Nephron (organoid): ENCODE results near the gene ARF5.

Source experiments
- H3K27ac Mint-ChIP-seq, 3 experiments: 2 replicates each; pipeline ENCODE4 v1.8.0; 2020; ENCODE audit warnings: mixed read lengths in 3 of 3, mild to moderate bottlenecking in 2 of 3, moderate library complexity in 1 of 3
- H3K27me3 Mint-ChIP-seq: 2 replicates; pipeline ENCODE4 v1.8.0; 2021; ENCODE audit warnings: low read depth, mild to moderate bottlenecking, moderate library complexity, mixed read lengths
- H3K36me3 Mint-ChIP-seq: 2 replicates; pipeline ENCODE4 v1.8.0; 2020; ENCODE audit warnings: low read depth, mixed read lengths
- H3K4me1 Mint-ChIP-seq: 2 replicates; pipeline ENCODE4 v1.8.0; 2020; ENCODE audit warnings: mixed read lengths
- H3K4me3 Mint-ChIP-seq, 3 experiments: 2 replicates each; pipeline ENCODE4 v1.8.0; 2020; ENCODE audit warnings: mild to moderate bottlenecking in 3 of 3, mixed read lengths in 3 of 3, moderate library complexity in 2 of 3
- H3K9me3 Mint-ChIP-seq: 2 replicates; pipeline ENCODE4 v1.8.0; 2020; ENCODE audit warnings: mixed read lengths
- TF ChIP-seq, protein P1 (sequence below), 3 experiments: fragments of 200-600 bp; sonication (generic); IDR thresholded peaks; one replicate each; pipeline ENCODE4 v1.5.0; 2021; ENCODE audit warnings: antibody characterized with exemption in 3 of 3; ENCODE audit not compliant: unreplicated experiment in 3 of 3

ARF5 gene

DNA sequence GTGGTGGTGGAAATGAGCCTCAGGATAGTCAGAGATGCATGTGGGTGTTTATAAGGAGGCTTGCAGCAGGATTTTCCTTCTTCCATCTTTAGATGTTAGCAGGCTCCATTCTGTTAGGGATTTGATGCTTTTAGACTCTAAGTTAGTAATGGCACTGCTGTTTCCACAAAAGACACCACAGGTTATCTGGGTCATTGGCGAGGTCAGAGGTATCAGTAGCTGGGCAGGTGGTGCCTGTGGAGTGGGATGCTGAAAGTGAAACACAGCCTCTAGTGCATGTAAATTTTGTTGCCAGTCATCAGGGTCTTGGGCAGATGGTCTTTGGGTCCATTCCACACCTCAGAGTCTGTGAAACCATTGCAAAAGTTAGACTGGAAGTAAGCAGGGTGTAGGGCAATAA, 30.6 kb downstream of the ARF5 start:
- Mint-ChIP-seq H3K4me3 (no peak overlapping the region), H3K4me1 (no peaks in the 10 kb centered on the region), H3K36me3 (no peaks in the 10 kb centered on the region), H3K27ac (no peak overlapping the region), H3K9me3 (no peaks in the 10 kb centered on the region), H3K27me3 (peaks cover 89% of the 10 kb centered on the region)
- TF ChIP-seq, protein P1, sequence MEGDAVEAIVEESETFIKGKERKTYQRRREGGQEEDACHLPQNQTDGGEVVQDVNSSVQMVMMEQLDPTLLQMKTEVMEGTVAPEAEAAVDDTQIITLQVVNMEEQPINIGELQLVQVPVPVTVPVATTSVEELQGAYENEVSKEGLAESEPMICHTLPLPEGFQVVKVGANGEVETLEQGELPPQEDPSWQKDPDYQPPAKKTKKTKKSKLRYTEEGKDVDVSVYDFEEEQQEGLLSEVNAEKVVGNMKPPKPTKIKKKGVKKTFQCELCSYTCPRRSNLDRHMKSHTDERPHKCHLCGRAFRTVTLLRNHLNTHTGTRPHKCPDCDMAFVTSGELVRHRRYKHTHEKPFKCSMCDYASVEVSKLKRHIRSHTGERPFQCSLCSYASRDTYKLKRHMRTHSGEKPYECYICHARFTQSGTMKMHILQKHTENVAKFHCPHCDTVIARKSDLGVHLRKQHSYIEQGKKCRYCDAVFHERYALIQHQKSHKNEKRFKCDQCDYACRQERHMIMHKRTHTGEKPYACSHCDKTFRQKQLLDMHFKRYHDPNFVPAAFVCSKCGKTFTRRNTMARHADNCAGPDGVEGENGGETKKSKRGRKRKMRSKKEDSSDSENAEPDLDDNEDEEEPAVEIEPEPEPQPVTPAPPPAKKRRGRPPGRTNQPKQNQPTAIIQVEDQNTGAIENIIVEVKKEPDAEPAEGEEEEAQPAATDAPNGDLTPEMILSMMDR (IDR thresholded peaks at IDR 0.05; ENCODE audit: unreplicated experiment in 3 of 3), result no peak

DNA sequence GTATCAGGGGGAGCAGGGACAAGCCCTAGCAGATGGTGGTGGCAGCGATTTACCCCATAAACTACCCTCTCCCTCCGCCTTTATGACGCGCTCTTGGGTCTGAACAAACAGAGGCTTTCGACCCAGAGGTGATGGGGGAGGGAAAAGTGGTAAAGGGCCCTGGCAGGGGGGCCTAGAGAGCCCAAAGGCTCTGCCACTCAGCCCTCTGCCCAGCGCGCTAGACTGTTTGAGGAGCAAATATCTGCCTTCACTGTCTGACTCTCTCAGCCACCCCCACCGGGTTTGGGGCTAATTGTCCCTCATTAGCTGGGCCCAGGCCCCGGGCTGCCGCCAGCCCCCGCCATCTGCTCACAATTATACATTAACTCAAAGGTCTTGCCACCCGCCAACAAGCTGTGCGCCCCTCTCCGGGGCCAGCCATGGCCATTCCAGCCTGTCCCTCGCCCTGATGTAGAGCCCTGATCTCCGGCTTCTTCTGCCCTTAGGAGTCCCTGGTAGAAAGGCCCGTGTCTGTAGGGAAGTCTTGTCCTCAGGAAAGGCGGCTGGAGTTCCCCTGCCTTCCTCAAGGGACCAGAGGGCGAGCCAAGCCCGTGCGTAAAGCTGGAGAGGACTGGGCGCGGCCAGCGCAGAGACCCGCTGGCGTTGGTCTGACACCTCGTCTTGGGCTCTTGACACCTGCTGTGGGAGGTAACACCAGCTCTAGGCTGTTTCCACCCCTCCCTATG, 31.6 kb downstream of the ARF5 start:
- H3K9me3 Mint-ChIP-seq, result peaks cover 2% of the 10 kb centered on the region
- H3K4me1 Mint-ChIP-seq, result no peaks in the 10 kb centered on the region
- TF ChIP-seq, protein P1 (IDR thresholded peaks at IDR 0.05; ENCODE audit: unreplicated experiment in 3 of 3), result no peak
- H3K27ac Mint-ChIP-seq, result no peak overlapping the region
- H3K27me3 Mint-ChIP-seq, result peaks cover 95% of the 10 kb centered on the region
- H3K4me3 Mint-ChIP-seq, result peak overlapping the region in 2 of 3 experiments; percentile 30 to 76
- no peaks in the 10 kb centered on the region for H3K36me3 Mint-ChIP-seq

DNA sequence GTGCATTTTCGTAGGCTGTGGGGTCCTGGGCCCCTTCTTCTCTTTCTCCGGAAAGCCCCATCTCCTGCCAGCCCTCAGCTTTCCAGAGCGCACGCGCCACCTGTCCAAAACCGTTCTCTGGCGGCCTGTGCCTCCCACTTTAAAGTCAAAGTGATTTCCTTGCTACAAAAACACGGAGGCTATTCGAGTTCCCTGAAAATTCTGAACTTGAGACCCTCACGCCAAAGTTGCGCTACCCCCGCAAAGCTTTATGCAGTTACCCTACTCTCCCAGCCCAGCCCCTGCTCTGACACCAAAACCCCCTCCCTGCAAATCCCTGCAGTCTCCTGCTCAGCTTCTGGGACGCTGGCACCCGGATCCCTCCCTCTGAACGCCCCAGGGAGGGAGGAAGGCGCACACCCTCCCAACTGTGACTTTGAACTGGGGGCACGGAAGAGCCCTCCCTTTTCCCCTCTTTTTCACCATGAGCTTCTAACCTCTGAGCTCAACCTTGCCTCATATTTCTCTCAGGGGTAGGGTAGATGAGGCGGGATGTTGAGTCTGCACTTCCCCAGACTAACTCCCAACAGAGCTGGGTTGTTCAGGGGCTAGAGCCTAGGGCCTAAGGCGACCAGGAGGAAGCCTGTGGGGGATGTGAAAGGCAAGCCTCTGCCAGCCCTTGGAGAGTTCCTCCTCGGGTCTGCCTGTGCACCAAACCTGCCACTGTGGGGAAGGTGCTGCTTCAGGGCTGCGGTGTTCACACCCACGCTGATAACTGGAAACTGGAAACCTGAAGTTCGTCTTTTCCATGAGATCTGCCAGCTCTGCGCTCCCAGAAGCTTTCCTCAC, 32.4 kb downstream of the ARF5 start:
- Mint-ChIP-seq H3K36me3 (no peaks in the 10 kb centered on the region), H3K27me3 (peaks cover 90% of the 10 kb centered on the region), H3K9me3 (peaks cover 2% of the 10 kb centered on the region), H3K27ac (no peak overlapping the region), H3K4me3 (peak overlapping the region in 2 of 3 experiments; percentile 30 to 76), H3K4me1 (no peaks in the 10 kb centered on the region)
- TF ChIP-seq, protein P1 (IDR thresholded peaks at IDR 0.05; ENCODE audit: unreplicated experiment in 3 of 3), result no peak

DNA sequence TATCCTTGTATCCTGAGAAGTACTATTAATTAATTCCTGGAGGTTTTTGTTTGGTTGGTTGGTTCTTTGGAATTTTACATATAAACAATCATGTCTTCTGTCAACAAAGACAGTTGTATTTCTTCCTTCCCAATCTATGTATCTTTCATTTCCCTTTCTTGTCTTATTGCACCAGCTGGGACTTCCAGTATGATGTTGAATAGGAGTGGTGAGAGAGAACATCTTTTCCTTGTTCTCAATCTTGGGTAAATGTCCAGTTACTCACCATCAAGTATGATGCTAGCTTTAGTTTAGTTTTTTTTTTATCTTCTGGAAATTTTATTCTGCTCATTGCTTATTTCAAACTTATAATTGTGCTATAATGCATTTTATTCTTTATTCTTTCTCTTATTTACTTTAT, 37.1 kb downstream of the ARF5 start:
- Mint-ChIP-seq H3K4me1 (no peaks in the 10 kb centered on the region), H3K27ac (no peak overlapping the region), H3K9me3 (peaks cover 2% of the 10 kb centered on the region), H3K27me3 (peaks cover 43% of the 10 kb centered on the region), H3K4me3 (no peak overlapping the region), H3K36me3 (no peaks in the 10 kb centered on the region)
- TF ChIP-seq, protein P1 (IDR thresholded peaks at IDR 0.05; ENCODE audit: unreplicated experiment in 3 of 3), result no peak

DNA sequence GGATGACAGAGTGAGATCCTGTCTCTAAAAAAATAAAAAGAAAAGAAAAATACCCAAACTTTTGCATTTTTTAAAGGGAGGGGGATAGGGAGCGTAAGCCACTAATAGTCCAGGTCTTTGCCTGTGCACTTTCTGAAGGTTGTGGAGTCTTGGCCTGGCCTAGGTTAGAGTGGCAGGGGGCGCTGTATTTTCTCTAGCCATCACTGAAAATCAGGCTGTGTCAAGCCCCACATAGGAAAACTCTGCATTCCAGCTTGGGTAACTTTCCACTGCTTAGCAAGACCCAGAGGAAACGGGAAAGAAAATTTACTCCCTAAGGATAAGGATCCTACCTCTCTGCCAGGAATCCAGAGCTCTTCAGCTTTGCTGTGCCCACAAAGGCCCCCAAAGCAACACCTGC, 40.2 kb downstream of the ARF5 start:
- Mint-ChIP-seq H3K36me3 (no peaks in the 10 kb centered on the region), H3K4me3 (no peak overlapping the region), H3K27ac (no peak overlapping the region), H3K27me3 (peaks cover 23% of the 10 kb centered on the region), H3K4me1 (no peaks in the 10 kb centered on the region), H3K9me3 (peaks cover 2% of the 10 kb centered on the region)
- TF ChIP-seq, protein P1 (IDR thresholded peaks at IDR 0.05; ENCODE audit: unreplicated experiment in 3 of 3), result no peak
